NCI-H446 (cell line): Measurements from ENCODE around the gene SPATA2L.
A peak's percentile ranks its signal among the peaks of the same experiment; 100 is the strongest.

Experiments used
- DNase-seq, 2 experiments: peaks; one replicate each; lab custom pipeline; 2025; lab: John Stamatoyannopoulos, UW

SPATA2L gene

GRCh38 chr16:89729293-89729692, 27.8 kb upstream of the SPATA2L start:
- DNase-seq = no peak

GRCh38 chr16:89727406-89728120, 26.1 kb upstream of the SPATA2L start:
- no peak for DNase-seq

GRCh38 chr16:89723279-89724250, 22.1 kb upstream of the SPATA2L start:
- DNase-seq = peak in 1 of 2 experiments; percentile 33

- DNase-seq = peak in 1 of 2 experiments; percentile 25
Measured at GRCh38 chr16:89722392-89723278, 21.1 kb upstream of the SPATA2L start.

GRCh38 chr16:89721546-89722391, 20.3 kb upstream of the SPATA2L start:
- peak; percentile 25 to 34 for DNase-seq

GRCh38 chr16:89720813-89721545, 19.5 kb upstream of the SPATA2L start, which contains the start of the genes VPS9D1 and ZNF276:
Gene VPS9D1 (minus strand): TSS chr16:89720898. CDS start chr16:89720861, 37 bp downstream.
Gene ZNF276 (plus strand): TSS chr16:89721537. CDS start chr16:89721641, 104 bp downstream.
- peak; percentile 10 to 72 for DNase-seq

GRCh38 chr16:89720551-89720812, 19.0 kb upstream of the SPATA2L start:
- no peak for DNase-seq

GRCh38 chr16:89717688-89718505, 16.4 kb upstream of the SPATA2L start:
- no peak for DNase-seq

- no peak for DNase-seq
Measured at GRCh38 chr16:89716916-89717687, 15.6 kb upstream of the SPATA2L start.

GRCh38 chr16:89716493-89716892, 15.0 kb upstream of the SPATA2L start:
- DNase-seq = no peak

- DNase-seq = no peak
Measured at GRCh38 chr16:89712274-89712781, 10.8 kb upstream of the SPATA2L start.

GRCh38 chr16:89711601-89712273, 10.2 kb upstream of the SPATA2L start:
- DNase-seq = peak; percentile 27 to 71

GRCh38 chr16:89710709-89711564, 9.4 kb upstream of the SPATA2L start:
- no peak for DNase-seq

- DNase-seq = no peak
Measured at GRCh38 chr16:89709716-89710432, 8.4 kb upstream of the SPATA2L start.

- DNase-seq = no peak
Measured at GRCh38 chr16:89709166-89709565, 7.7 kb upstream of the SPATA2L start.

- DNase-seq = no peak
Measured at GRCh38 chr16:89708481-89708931, 7.0 kb upstream of the SPATA2L start.
